Islet precursor cell (in vitro differentiated cells): ENCODE measurements around the gene KATNB1.
A peak's percentile ranks its signal among the peaks of the same experiment; 100 is the strongest.
"Not testable (repeated sequence)": the region's sequence is repeated elsewhere in the genome, so short reads cannot be mapped to it uniquely, and the experiment has no call there.

Experiments used
- DNase-seq: peaks from one replicate; pipeline ENCODE4 v3.0.0-alpha.2; 2018

Gene KATNB1

DNA sequence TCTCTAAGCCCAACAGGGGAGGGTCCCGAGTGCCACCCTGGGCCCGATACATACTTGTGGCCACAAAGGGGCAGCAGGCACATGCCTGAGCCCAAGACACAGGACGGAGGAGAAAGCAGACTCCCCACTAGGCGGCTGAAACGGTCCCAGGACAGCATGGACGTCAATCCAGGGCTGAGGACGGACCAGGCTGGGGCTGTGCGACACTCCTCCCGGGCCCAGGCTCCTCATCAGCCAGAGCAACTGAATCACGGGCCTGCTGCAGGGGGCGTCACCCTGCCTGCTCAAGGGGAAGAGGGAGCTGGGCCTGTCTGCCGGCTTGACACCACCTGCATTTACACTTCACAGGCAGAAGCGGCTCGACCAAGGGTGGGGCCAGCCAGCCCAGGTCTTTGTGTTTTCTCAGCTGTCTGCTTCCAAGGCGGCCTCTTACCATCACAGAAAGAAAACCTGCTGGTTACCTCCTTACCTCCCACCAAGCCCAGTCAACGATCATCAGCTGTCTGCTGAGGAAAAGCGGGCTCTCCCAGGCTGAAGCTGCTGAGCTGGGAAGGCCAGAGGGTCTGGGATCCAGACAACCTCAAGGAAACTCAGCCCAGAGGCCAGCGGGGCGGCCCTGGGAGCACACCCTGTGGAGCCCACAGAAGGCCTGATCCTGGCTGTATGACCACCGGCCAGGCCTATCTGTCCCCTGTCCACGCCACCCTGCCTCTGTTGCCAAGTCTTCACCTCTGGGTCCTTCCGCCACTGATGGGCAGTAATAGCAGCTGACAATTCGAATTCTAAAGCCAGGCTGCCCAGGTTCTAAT is 40.3 kb downstream of the KATNB1 start:
- DNase-seq = peak; percentile 98

- DNase-seq = no peak
Measured at GRCh38 chr16:57778658-57779057, 43.1 kb downstream of the KATNB1 start.

GRCh38 chr16:57779836-57780235 is 44.3 kb downstream of the KATNB1 start:
- DNase-seq = not testable (repeated sequence)

GRCh38 chr16:57781349-57781740 is 45.8 kb downstream of the KATNB1 start:
- DNase-seq = no peak

DNA sequence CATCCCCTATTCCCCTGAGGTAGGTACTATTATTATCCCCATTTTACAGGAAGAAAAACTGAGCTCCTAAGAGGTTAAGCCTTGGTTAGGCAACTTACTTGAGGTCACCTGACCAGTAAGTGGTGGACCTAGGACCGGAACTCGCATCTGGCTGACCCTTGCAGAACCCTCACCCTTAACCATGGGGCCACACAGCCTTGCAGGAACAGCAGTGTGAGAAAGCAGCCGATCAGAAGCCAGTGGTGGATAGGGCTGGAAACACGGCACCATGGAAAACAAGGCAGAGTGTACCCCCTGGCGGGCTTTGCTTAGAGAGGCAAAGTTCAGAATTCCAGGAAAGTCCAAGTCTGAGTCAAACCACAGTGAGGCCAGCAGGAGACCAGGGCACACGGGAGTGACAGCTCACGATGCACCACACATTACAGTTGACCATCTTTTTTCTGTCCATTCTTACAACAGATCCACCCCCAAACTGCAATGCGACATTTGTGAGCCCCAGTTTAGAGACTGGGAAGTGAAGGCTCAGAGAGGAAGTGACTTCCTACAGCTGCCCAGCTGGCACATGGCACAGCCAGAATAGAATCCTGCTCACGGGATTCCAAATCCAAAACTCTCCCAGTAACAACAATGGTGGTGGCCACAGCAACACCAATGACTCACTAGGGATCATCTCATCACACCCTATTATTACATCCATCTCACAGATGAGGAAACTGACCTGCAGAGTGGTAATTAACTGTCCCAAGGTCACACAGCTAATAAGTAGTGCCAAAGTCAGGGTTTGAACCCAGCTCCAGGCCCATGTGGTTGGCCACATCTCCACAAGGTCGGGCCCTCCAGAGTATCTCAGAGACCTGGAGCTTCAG is 46.4 kb downstream of the KATNB1 start:
- DNase-seq = no peak

DNA sequence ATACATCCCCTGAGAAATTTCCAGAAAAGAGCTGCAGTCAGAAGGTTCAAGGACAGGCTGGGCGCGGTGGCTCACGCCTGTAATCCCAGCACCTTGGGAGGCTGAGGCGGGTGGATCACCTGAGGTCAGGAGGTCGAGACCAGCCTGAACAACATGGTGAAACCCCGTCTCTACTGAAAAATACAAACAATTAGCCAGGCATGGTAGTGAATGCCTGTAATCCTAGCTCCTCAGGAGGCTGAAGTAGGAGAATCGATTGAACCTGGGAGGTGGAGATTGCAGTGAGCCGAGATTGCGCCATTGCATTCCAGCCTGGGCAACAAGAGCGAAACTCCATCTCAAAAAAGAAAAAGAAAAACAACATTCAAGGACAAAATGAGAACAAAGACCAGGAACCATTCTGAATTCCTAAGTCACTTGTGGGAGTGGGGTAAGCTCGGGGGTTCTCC is 47.1 kb downstream of the KATNB1 start:
- not testable (repeated sequence) for DNase-seq

DNA sequence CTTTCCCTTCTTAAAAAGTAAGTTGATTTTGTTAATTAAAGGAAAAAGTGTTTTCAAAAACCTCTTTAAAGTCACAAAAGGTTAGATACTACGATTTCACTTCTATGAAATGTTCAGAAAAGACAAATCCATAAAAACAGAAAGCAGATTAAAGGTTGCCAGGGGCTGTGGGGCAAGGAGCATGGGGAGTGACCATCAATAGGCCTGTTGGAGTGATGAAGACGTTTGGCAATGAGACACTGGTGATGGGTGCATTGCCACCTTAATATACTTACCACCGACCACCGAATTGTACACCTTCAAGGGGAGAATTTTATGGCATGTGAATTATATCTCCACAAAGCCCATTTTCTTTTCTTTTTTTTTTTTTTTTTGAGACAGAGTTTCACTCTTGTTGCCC is 47.5 kb downstream of the KATNB1 start:
- no peak for DNase-seq

DNA sequence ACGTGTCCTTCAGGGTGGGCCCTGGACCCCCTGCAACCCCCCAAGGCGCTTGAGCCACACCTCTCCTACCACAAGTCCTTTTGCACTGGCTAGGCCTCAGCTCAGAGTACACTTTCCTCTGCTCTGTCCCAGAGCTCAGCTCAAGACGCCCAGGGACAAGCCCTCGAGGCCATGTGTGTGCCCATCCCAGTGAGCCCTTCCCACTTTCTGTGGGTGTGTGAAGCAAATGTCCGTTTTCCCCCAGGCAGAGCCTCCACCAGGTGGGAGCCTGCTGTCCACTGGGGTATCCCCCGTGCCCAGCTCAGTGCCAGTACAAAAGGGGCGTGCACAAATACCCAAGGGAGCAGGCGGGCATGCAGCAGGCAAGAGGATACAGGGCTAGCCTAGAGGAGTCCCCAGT is 48.3 kb downstream of the KATNB1 start:
- peak; percentile 40 for DNase-seq

DNA sequence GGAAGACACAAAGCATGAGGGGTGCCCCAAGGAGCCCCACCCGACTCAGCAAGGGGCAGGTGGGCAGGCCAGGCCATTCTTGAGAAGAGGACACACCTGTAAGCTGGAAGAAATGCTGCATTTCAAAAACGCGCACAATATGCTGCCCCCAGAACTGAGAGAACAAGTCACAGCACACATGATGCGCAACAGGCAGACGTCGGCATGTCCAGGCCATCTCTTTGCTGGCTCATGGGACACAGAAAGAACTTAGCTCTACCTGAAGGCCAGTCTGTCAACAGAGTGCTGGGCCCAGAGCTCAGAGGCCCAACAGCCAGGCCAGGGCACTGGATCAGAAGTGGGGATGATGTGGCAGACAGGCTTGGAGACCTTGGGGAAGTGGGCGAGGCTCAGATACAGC is 48.8 kb downstream of the KATNB1 start:
- no peak for DNase-seq

GRCh38 chr16:57785385-57785784 is 49.8 kb downstream of the KATNB1 start:
- no peak for DNase-seq

DNA sequence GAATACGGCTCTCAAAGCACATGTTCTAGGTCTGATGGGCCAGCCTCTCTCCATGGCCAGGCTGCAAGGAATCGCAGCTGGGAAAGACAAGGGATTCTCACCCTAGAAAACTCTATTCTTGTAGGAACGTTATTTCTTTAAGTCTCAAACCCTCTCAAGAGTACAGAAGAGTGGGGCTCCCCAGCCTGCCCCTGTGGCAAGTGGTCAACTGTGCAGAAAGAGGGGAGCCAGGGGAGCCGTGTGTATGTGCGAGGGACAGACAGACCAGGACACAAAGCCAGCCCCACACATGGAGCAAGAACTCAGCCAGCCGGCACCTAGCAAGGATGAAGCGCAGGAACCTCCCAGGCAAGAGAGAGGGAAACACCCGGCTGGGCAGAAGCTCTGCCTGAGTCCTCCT is 50.4 kb downstream of the KATNB1 start:
- no peak for DNase-seq

DNA sequence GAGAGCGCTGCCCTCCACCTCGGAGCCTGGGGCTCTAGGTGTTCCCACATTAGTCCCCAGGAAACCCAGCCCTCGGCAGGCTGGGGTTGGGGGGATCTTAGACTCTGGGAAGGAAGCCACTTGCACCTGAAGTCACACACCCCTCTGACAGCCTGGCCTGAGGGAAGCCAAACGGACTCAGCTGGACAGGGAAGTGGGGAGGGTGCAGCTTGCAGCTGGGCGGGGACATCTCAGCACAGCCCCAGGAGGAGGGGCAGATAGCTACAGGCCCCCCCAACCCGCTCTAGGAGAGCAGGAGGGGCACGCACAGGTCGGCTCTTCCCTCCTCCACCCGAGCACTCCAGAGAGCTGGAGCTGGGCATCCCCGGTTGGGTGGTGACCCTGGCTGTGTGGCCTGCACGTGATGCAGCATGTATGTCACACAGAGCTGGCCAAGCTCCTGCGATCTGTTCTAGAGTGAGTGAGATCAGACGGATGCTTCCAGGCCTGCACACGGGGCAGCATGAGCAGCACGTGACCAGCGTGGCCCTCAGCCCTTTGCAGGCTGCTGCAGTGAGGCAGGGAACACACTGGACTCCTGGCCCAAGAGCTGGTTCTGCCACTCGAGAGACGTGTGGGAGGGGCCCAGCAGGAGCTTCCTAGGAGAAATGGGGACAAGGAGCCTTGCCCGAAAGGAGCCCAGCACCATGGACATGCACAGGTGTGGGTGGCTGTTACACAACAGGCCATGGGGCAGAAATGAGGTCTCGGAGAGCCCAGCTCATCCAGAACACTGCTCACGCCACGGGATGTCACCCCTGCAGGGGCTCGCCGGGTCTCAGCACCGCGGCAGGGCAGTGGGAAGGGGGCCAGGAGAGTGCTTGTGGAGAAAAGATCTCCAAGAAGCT is 51.3 kb downstream of the KATNB1 start:
- no peak for DNase-seq

DNA sequence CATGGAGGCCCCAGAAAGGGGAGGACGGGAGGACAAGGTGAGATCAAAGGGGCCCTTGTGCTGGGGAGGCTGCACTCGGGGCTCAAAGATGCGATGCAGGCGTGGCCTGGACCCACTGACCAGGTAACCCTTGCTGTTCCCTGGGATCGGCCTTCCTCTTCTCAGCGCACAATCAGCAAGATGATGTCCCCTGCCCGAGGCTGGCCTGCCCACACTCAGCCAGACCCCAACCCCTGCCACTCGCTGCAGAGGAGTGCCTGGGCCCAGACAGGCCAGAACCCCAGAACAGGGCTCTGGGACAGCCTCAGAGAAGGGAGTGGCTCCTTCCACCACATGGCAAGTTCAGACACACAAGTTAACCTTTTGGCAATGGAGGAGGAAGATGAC is 51.9 kb downstream of the KATNB1 start:
- no peak for DNase-seq

DNA sequence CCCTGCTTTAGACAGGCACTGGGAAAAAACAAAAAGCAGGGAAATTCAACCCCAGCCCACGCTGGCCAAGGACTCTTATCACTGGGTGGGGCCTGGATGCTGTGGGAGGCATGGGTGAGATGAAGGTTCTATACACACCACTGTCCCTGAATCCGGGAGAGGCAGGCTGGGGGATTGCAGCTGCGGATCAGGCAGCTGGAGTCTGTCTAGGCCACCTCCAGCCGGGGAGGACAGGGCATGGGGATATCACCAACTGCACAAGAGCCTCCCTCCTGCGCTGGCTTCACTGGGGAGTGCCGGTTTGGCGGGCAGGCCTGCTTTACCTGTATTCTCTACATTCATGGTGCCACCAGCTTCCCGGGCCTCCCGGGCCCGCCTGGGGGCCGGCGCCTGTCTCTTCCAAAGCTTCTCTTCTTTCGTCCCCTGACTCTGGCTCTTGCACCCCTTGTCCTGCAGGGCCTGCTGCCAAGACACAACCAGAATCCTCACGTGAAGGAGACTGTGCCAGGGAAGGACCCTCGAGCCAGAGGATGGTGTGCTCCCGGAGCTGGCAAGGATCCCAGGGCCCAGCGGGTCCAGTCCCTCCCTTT is 52.8 kb downstream of the KATNB1 start:
- DNase-seq = no peak

DNA sequence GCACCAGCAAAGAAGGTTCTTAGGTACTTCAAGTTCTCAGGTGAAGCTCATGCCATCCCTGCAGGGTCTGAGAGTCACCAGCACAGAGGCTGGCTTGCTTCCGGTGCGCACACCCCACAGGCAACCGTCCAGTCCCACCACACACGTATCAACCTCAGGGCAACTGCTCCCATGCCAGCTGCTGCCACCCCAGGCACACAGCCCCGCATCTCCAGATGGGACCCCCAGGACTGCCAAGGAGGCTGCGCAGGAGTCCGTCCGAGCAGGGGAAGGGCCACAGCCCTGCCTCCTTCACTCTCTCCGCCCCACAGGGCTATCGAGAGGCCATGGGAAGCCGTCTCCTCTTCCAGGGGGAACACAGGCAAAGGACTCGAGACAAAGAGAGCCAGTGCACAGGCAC is 53.4 kb downstream of the KATNB1 start:
- DNase-seq = no peak

GRCh38 chr16:57791195-57791892 is 55.8 kb downstream of the KATNB1 start:
- DNase-seq = no peak

- DNase-seq = no peak
Measured at GRCh38 chr16:57791893-57792461, 56.4 kb downstream of the KATNB1 start.

GRCh38 chr16:57794849-57795430 is 59.4 kb downstream of the KATNB1 start:
- no peak for DNase-seq

- peak; percentile 80 for DNase-seq
Measured at GRCh38 chr16:57795431-57795878, 59.9 kb downstream of the KATNB1 start.

GRCh38 chr16:57796014-57796413 is 60.4 kb downstream of the KATNB1 start:
- not testable (repeated sequence) for DNase-seq

DNA sequence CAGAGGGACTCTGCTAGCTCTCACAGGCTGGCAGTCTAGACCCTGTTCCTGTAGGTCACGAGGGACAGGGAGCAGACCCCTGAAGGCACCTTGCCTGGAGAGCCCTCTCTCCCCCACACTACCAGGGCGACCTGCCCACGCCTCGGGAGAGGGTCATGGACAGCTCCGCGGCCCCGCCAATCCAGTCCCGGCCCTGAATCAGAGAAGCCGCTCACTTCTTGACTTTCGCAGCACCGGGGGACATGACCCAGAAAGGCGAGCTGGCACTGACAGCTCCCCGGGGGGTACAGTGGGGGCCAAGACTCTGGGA is 61.6 kb downstream of the KATNB1 start:
- DNase-seq = no peak
